ENCODE data around the gene GNAT3.

GNAT3 gene

GRCh38 chr7:80435521-80435920 lies 76.3 kb downstream of the GNAT3 start:
- no peak overlapping the region for H3K4me3 ChIP-seq (replicated peaks; ENCODE audit: low read depth, low read length)
- TF ChIP-seq CTCF (IDR thresholded peaks at IDR 0.05; ENCODE audit: low read depth, low read length, missing control alignments), result no peak
- DNase-seq (ENCODE audit: extremely low read depth, low read depth), result no peak

GRCh38 chr7:80434047-80434446 lies 77.8 kb downstream of the GNAT3 start:
- DNase-seq (ENCODE audit: extremely low read depth, low read depth), result no peak
- H3K4me3 ChIP-seq (replicated peaks; ENCODE audit: low read depth, low read length), result no peak overlapping the region
- no peak for TF ChIP-seq CTCF (IDR thresholded peaks at IDR 0.05; ENCODE audit: low read depth, low read length, missing control alignments)

GRCh38 chr7:80432166-80432565 lies 79.7 kb downstream of the GNAT3 start:
- DNase-seq (ENCODE audit: extremely low read depth, low read depth), result no peak
- no peak overlapping the region for H3K4me3 ChIP-seq (replicated peaks; ENCODE audit: low read depth, low read length)
- no peak for TF ChIP-seq CTCF (IDR thresholded peaks at IDR 0.05; ENCODE audit: low read depth, low read length, missing control alignments)

GRCh38 chr7:80429181-80429580 lies 82.7 kb downstream of the GNAT3 start:
- no peak for TF ChIP-seq CTCF (IDR thresholded peaks at IDR 0.05; ENCODE audit: low read depth, low read length, missing control alignments)

GRCh38 chr7:80428161-80429054 lies 83.5 kb downstream of the GNAT3 start:
- peak; percentile 56 for TF ChIP-seq CTCF (IDR thresholded peaks at IDR 0.05; ENCODE audit: low read depth, low read length, missing control alignments)
- no peak for DNase-seq (ENCODE audit: extremely low read depth, low read depth)
- no peak overlapping the region for H3K4me3 ChIP-seq (replicated peaks; ENCODE audit: low read depth, low read length)

More at GRCh38 chr7:80429181-80429580, 82.7 kb downstream of the GNAT3 start:
- no peak for DNase-seq (ENCODE audit: extremely low read depth, low read depth)
- H3K4me3 ChIP-seq (replicated peaks; ENCODE audit: low read depth, low read length), result no peak overlapping the region

GRCh38 chr7:80427218-80427617 lies 84.6 kb downstream of the GNAT3 start:
- TF ChIP-seq CTCF (IDR thresholded peaks at IDR 0.05; ENCODE audit: low read depth, low read length, missing control alignments), result no peak
- H3K4me3 ChIP-seq (replicated peaks; ENCODE audit: low read depth, low read length), result no peak overlapping the region
- DNase-seq (ENCODE audit: extremely low read depth, low read depth), result no peak

Measured in HFF-Myc (cell line).